IMR-90 (cell line): ENCODE data around the gene ARMC9. TPM values are rescaled to one million over a fixed set of nuclear protein-coding genes. Genes with fewer than 3 reads are reported as not detected.

Experiments used
- ATAC-seq: fragments of 200-7000 bp; cut with Tn5 transposase; 2 replicates; pipeline ENCODE4 v1.9.1; 2020; ENCODE audit warnings: low read depth, mild to moderate bottlenecking, moderate library complexity
- BruUV-seq: library from RNA; stranded (reverse); fragments of 400-500 nt; replicated peaks from 2 replicates; lab custom pipeline; 2021; lab: Mats Ljungman, UMichigan
- CTCF ChIA-PET: fragments of 300-600 bp; formaldehyde crosslinking; extraction: SDS; loops from one replicate; lab custom pipeline; 2021; ENCODE audit warnings: antibody characterized with exemption; lab: Yijun Ruan, JAX
- POLR2A ChIA-PET: fragments of 300-600 bp; sonication (Branson Sonifier 250); formaldehyde crosslinking; loops from one replicate; lab custom pipeline; 2022; ENCODE audit warnings: antibody characterized with exemption; ENCODE audit not compliant: unreplicated experiment; lab: Charles Lee
- DNase-seq: peaks from one replicate; pipeline ENCODE4 v3.0.0; 2013
- H2AFZ ChIP-seq: replicated peaks from 2 replicates; pipeline ENCODE3; 2013; ENCODE audit warnings: low read length, mild to moderate bottlenecking; ENCODE audit not compliant: poor library complexity
- H2AK5ac ChIP-seq: 2 replicates; pipeline ENCODE4 v1.6.1; 2013; ENCODE audit warnings: low read depth, low read length, inconsistent platforms
- H2AK9ac ChIP-seq: replicated peaks from 2 replicates; pipeline ENCODE3; 2013; ENCODE audit warnings: mild to moderate bottlenecking, low read depth, low read length, moderate library complexity; ENCODE audit not compliant: poor library complexity
- H2BK120ac ChIP-seq: 2 replicates; pipeline ENCODE4 v1.6.1; 2013; ENCODE audit warnings: low read depth, low read length, inconsistent platforms
- H2BK15ac ChIP-seq: 3 replicates; pipeline ENCODE4 v1.6.1; 2013; ENCODE audit warnings: low read depth, low read length, inconsistent platforms
- H2BK20ac ChIP-seq: 2 replicates; pipeline ENCODE4 v1.6.1; 2013; ENCODE audit warnings: low read depth, mild to moderate bottlenecking, inconsistent platforms, low read length, moderate library complexity
- H2BK5ac ChIP-seq: 2 replicates; pipeline ENCODE4 v1.6.1; 2013; ENCODE audit warnings: mild to moderate bottlenecking, low read depth, low read length, inconsistent platforms; ENCODE audit not compliant: poor library complexity, severe bottlenecking
- H3K14ac ChIP-seq: replicated peaks from 2 replicates; pipeline ENCODE4 v1.6.1; 2013; ENCODE audit warnings: low read depth, low read length, inconsistent platforms
- H3K18ac ChIP-seq: 2 replicates; pipeline ENCODE4 v1.6.1; 2013; ENCODE audit warnings: low read depth, low read length, control low read depth
- H3K23ac ChIP-seq: 2 replicates; pipeline ENCODE4 v1.6.1; 2013; ENCODE audit warnings: low read depth, low read length, inconsistent platforms
- H3K27ac ChIP-seq: 2 replicates; pipeline ENCODE4 v1.5.1; 2013; ENCODE audit warnings: mild to moderate bottlenecking, control low read depth, low read length; ENCODE audit not compliant: insufficient read depth
- H3K27me3 ChIP-seq: 2 replicates; pipeline ENCODE4 v1.6.1; 2013; ENCODE audit warnings: low read length; ENCODE audit not compliant: control insufficient read depth, insufficient read depth
- H3K36me3 ChIP-seq: 2 replicates; pipeline ENCODE4 v1.6.1; 2013; ENCODE audit warnings: low read length, mixed read lengths; ENCODE audit not compliant: control insufficient read depth, insufficient read depth
- H3K4ac ChIP-seq: 2 replicates; pipeline ENCODE4 v1.6.1; 2013; ENCODE audit warnings: low read depth, low read length, inconsistent platforms
- H3K4me1 ChIP-seq: 2 replicates; pipeline ENCODE4 v1.6.1; 2013; ENCODE audit warnings: low read length, mixed read lengths; ENCODE audit not compliant: control insufficient read depth, insufficient read depth
- H3K4me2 ChIP-seq: 2 replicates; pipeline ENCODE4 v1.6.1; 2013; ENCODE audit warnings: low read depth, mild to moderate bottlenecking, control low read depth, low read length, moderate library complexity
- H3K4me3 ChIP-seq: 2 replicates; pipeline ENCODE4 v1.5.1; 2013; ENCODE audit warnings: low read depth, mild to moderate bottlenecking, control low read depth, low read length, moderate library complexity; ENCODE audit not compliant: insufficient read depth
- H3K56ac ChIP-seq: 2 replicates; pipeline ENCODE4 v1.6.1; 2013; ENCODE audit warnings: low read length, inconsistent platforms; ENCODE audit not compliant: insufficient read depth; ENCODE audit errors: extremely low read depth
- H3K79me1 ChIP-seq, 2 experiments: 2 replicates each; pipeline ENCODE4 v1.6.1; 2013; ENCODE audit warnings: low read length in 2 of 2, inconsistent platforms in 1 of 2, low read depth in 1 of 2
- H3K9ac ChIP-seq: 2 replicates; pipeline ENCODE4 v1.6.1; 2013; ENCODE audit warnings: low read depth, low read length, control low read depth
- H3K9me1 ChIP-seq: 2 replicates; pipeline ENCODE4 v1.6.1; 2013; ENCODE audit warnings: low read length, inconsistent platforms; ENCODE audit not compliant: insufficient read depth
- H3K9me3 ChIP-seq: 2 replicates; pipeline ENCODE4 v1.6.1; 2013; ENCODE audit warnings: low read length; ENCODE audit not compliant: control insufficient read depth, insufficient read depth
- H4K20me1 ChIP-seq: 2 replicates; pipeline ENCODE4 v1.6.1; 2013; ENCODE audit warnings: low read length, inconsistent platforms; ENCODE audit not compliant: insufficient read depth
- H4K5ac ChIP-seq: 2 replicates; pipeline ENCODE4 v1.6.1; 2013; ENCODE audit warnings: mild to moderate bottlenecking, low read depth, low read length, control low read depth
- H4K8ac ChIP-seq, 2 experiments: 2 replicates each; pipeline ENCODE4 v1.6.1; 2013; ENCODE audit warnings: low read depth in 2 of 2, low read length in 2 of 2, control low read depth in 1 of 2, inconsistent platforms in 1 of 2
- H4K91ac ChIP-seq: 2 replicates; pipeline ENCODE4 v1.6.1; 2013; ENCODE audit warnings: low read depth, low read length, inconsistent platforms; ENCODE audit not compliant: insufficient read depth
- BHLHE40 ChIP-seq: fragments of 150-350 bp; IDR thresholded peaks from 2 replicates; pipeline ENCODE4 v1.6.1; 2016; ENCODE audit warnings: mild to moderate bottlenecking, low read depth, low read length
- CEBPB ChIP-seq: IDR thresholded peaks from 2 replicates; pipeline ENCODE4 v1.6.1; 2012; ENCODE audit warnings: low read depth, low read length, improper control_type of control experiment
- CHD1 ChIP-seq: IDR thresholded peaks from 2 replicates; pipeline ENCODE4 v1.6.1; 2012; ENCODE audit warnings: low read depth, low read length, improper control_type of control experiment
- MAFK ChIP-seq: IDR thresholded peaks from 2 replicates; pipeline ENCODE4 v1.6.1; 2012; ENCODE audit warnings: low read depth, low read length, improper control_type of control experiment
- MAZ ChIP-seq: IDR thresholded peaks from 2 replicates; pipeline ENCODE4 v1.6.1; 2012; ENCODE audit warnings: low read depth, mild to moderate bottlenecking, low read length, improper control_type of control experiment, moderate library complexity, borderline replicate concordance
- MXI1 ChIP-seq: IDR thresholded peaks from 2 replicates; pipeline ENCODE4 v1.6.1; 2012; ENCODE audit warnings: low read depth, mild to moderate bottlenecking, low read length, moderate library complexity, borderline replicate concordance
- NFE2L2 ChIP-seq: fragments of 150-350 bp; IDR thresholded peaks from 2 replicates; pipeline ENCODE4 v1.6.1; 2016; ENCODE audit warnings: low read depth, mild to moderate bottlenecking, low read length
- POLR2A ChIP-seq: IDR thresholded peaks from 2 replicates; pipeline ENCODE4 v1.6.1; 2012; ENCODE audit warnings: mild to moderate bottlenecking, low read depth, low read length
- RAD21 ChIP-seq: IDR thresholded peaks from 2 replicates; pipeline ENCODE4 v1.6.1; 2012; ENCODE audit warnings: low read length, improper control_type of control experiment
- RCOR1 ChIP-seq: IDR thresholded peaks from 2 replicates; pipeline ENCODE4 v1.6.1; 2012; ENCODE audit warnings: mild to moderate bottlenecking, low read length, improper control_type of control experiment; ENCODE audit not compliant: insufficient replicate concordance
- RFX5 ChIP-seq: IDR thresholded peaks from 2 replicates; pipeline ENCODE4 v1.8.0; 2012; ENCODE audit warnings: low read depth, mild to moderate bottlenecking, low read length, moderate library complexity
- WGBS, 2 experiments: methylation state at CpG; one replicate each; pipeline versions ENCODE4 v1.1.5 to v1.1.7; 2013; ENCODE audit warnings: missing lambda C conversion rate in 2 of 2; ENCODE audit not compliant: insufficient read length in 1 of 2; ENCODE audit errors: extremely low coverage in 2 of 2; 5-methylcytosine and 5-hydroxymethylcytosine counted together
- dilution Hi-C: fragments of 300-500 bp; cut with HindIII; formaldehyde crosslinking; loops from one replicate; pipeline ENCODE4 v1.14.3; 2018; ENCODE audit warnings: low sequenced_read_pairs; ENCODE audit not compliant: unreplicated experiment
- in situ Hi-C: fragments of 300-500 bp; cut with MboI; formaldehyde crosslinking; loops from 3 replicates; pipeline ENCODE4 v1.14.3; 2019; ENCODE audit warnings: low sequenced_read_pairs, inconsistent platforms, mixed read lengths
- intact Hi-C: fragments of 100-400 bp; cut with micrococcal nuclease; formaldehyde crosslinking; loops from 2 replicates; pipeline ENCODE4 v1.10.0; 2022
- polyA plus RNA-seq, 3 experiments: library from polyadenylated mRNA; depleted of rRNA; stranded (reverse); fragments of >200 nt; gene quantifications; 2 replicates each; pipeline ENCODE4 v1.2.3, GENCODE V29; 2012; ENCODE audit warnings: low replicate concordance in 1 of 3
- total RNA-seq: library from RNA; depleted of rRNA; stranded (reverse); fragments of >200 nt; gene quantifications from 2 replicates; pipeline ENCODE4 v1.2.3, GENCODE V29; 2012
- TF ChIP-seq, protein P1 (sequence below): conservative IDR thresholded peaks from 2 replicates; pipeline ENCODE4 v1.5.1; 2012; ENCODE audit warnings: mild to moderate bottlenecking, low read depth, low read length, improper control_type of control experiment
- TF ChIP-seq, protein P2 (sequence below): fragments of 150-350 bp; IDR thresholded peaks from 2 replicates; pipeline ENCODE4 v1.6.1; 2016; ENCODE audit warnings: low read depth, mild to moderate bottlenecking, low read length, moderate library complexity, borderline replicate concordance
- TF ChIP-seq, protein P3 (sequence below): fragments of 150-350 bp; IDR thresholded peaks from 2 replicates; pipeline ENCODE4 v1.6.1; 2017; ENCODE audit warnings: mild to moderate bottlenecking, antibody characterized with exemption, low read length, low read depth

ARMC9 gene
- total and polyA plus RNA-seq, 2 of the 4 experiments (the other 2 are of a cell fraction) = 36.0 to 46.6 TPM

DNA sequence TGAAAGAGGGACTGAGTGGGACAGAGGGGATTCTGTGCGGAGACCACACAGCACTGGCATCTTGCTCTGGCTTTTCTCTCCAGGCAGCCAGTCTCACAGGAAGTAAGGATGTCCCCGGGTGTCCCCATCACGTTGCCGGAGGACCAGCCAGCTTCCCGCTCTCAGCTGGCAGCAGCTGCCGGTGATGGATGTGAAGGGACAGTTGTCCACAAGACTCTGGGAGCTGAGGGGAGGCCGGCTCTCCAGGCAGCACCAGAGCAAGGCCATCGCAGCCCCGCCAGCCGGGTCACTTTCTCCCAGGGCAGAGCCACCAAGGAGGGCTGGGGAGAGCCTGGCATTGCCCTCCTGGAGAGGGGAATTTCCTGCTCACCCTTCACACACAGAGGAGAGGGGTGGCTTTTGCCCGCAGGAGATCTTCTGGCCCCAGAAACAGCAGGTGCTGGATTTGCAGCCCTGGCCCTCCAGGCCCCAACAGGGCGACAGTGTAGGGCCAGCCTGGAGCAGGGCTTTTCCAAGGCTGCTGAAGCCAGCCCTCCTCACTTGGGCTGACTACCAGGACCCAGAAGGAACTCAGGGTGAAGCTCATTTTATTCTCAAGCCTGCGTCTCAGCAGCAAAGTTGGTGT is 173.1 kb downstream of the ARMC9 start:
- no peak overlapping the region for H2BK5ac ChIP-seq
- H3K18ac ChIP-seq = no peak overlapping the region
- H3K79me1 ChIP-seq = no peaks in the 10 kb centered on the region
- H3K23ac ChIP-seq = no peak overlapping the region
- no peak overlapping the region for H4K8ac ChIP-seq
- no peak overlapping the region for H3K56ac ChIP-seq
- no peaks in the 10 kb centered on the region for H3K9me3 ChIP-seq
- no peak overlapping the region for H3K14ac ChIP-seq
- dilution Hi-C loops = no loop called here
- H3K36me3 ChIP-seq = no peaks in the 10 kb centered on the region; the same call in 1 of the 2 replicates
- H3K27me3 ChIP-seq = peaks cover 2% of the 10 kb centered on the region; the same call in 1 of the 2 replicates
- no peaks in the 10 kb centered on the region for H3K4me1 ChIP-seq
- H4K20me1 ChIP-seq = no peaks in the 10 kb centered on the region
- H2BK20ac ChIP-seq = no peak overlapping the region
- no peak overlapping the region for H2AK5ac ChIP-seq
- no peak for DNase-seq
- BruUV-seq = no TSS peak
- H4K5ac ChIP-seq = no peak overlapping the region
- 58% methylated on average over 2 of the region's 13 CpGs; no CpG with 5 or more reads in 1 of the 2 experiments for WGBS, 2 experiments
- no peak overlapping the region for H3K4ac ChIP-seq
- ATAC-seq = no peak
- H3K9ac ChIP-seq = no peak overlapping the region
- no peak overlapping the region for H3K4me2 ChIP-seq
- TF ChIP-seq POLR2A (no peak), CEBPB (no peak), MAZ (no peak), RAD21 (no peak), MXI1 (no peak), BHLHE40 (no peak), MAFK (no peak), RCOR1 (no peak), CHD1 (no peak), NFE2L2 (no peak), RFX5 (no peak)
- TF ChIP-seq, protein P1, sequence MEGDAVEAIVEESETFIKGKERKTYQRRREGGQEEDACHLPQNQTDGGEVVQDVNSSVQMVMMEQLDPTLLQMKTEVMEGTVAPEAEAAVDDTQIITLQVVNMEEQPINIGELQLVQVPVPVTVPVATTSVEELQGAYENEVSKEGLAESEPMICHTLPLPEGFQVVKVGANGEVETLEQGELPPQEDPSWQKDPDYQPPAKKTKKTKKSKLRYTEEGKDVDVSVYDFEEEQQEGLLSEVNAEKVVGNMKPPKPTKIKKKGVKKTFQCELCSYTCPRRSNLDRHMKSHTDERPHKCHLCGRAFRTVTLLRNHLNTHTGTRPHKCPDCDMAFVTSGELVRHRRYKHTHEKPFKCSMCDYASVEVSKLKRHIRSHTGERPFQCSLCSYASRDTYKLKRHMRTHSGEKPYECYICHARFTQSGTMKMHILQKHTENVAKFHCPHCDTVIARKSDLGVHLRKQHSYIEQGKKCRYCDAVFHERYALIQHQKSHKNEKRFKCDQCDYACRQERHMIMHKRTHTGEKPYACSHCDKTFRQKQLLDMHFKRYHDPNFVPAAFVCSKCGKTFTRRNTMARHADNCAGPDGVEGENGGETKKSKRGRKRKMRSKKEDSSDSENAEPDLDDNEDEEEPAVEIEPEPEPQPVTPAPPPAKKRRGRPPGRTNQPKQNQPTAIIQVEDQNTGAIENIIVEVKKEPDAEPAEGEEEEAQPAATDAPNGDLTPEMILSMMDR = no peak
- TF ChIP-seq, protein P2, sequence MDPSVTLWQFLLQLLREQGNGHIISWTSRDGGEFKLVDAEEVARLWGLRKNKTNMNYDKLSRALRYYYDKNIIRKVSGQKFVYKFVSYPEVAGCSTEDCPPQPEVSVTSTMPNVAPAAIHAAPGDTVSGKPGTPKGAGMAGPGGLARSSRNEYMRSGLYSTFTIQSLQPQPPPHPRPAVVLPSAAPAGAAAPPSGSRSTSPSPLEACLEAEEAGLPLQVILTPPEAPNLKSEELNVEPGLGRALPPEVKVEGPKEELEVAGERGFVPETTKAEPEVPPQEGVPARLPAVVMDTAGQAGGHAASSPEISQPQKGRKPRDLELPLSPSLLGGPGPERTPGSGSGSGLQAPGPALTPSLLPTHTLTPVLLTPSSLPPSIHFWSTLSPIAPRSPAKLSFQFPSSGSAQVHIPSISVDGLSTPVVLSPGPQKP = no peak
- TF ChIP-seq, protein P3, sequence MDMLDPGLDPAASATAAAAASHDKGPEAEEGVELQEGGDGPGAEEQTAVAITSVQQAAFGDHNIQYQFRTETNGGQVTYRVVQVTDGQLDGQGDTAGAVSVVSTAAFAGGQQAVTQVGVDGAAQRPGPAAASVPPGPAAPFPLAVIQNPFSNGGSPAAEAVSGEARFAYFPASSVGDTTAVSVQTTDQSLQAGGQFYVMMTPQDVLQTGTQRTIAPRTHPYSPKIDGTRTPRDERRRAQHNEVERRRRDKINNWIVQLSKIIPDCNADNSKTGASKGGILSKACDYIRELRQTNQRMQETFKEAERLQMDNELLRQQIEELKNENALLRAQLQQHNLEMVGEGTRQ = no peak
- in situ Hi-C loops = no loop called here
- H2AFZ ChIP-seq = no peak overlapping the region
- no peaks in the 10 kb centered on the region for H3K9me1 ChIP-seq
- intact Hi-C loops = no loop called here
- POLR2A ChIA-PET = no interaction called here
- H2BK15ac ChIP-seq = no peak overlapping the region
- no peak overlapping the region for H4K91ac ChIP-seq
- H2BK120ac ChIP-seq = no peak overlapping the region
- CTCF ChIA-PET = no interaction called here
- no peak overlapping the region for H2AK9ac ChIP-seq
- H3K27ac ChIP-seq = no peak overlapping the region
- no peak overlapping the region for H3K4me3 ChIP-seq
